CD8-positive, alpha-beta memory T cell (primary cell): ENCODE results near the gene PRKAG2. TPM values are rescaled to one million over a fixed set of nuclear protein-coding genes. Genes with fewer than 3 reads are reported as not detected.

Experiments used
- CTCF ChIA-PET: fragments of 350-600 bp; sonication (Branson Sonifier 250); formaldehyde crosslinking; loops from one replicate; lab custom pipeline; 2021; ENCODE audit warnings: antibody characterized with exemption; lab: Charles Lee
- POLR2A ChIA-PET: fragments of 350-600 bp; sonication (Branson Sonifier 250); formaldehyde crosslinking; loops from one replicate; lab custom pipeline; 2021; ENCODE audit warnings: antibody characterized with exemption; lab: Charles Lee
- DNase-seq, 5 donors: peaks; one replicate each; pipeline versions ENCODE4 v3.0.0 to v3.0.0-alpha.2; 2020 to 2022; ENCODE audit warnings: mixed read lengths in 1 of 5
- H3K27ac ChIP-seq: one replicate; pipeline ENCODE4 v1.7.0; 2013; ENCODE audit warnings: low read depth, mild to moderate bottlenecking, low read length, moderate library complexity
- H3K27me3 ChIP-seq: 2 replicates; pipeline ENCODE4 v1.7.0; 2013; ENCODE audit warnings: low read length, mild to moderate bottlenecking; ENCODE audit not compliant: insufficient read depth, poor library complexity, severe bottlenecking
- H3K36me3 ChIP-seq: 2 replicates; pipeline ENCODE4 v1.7.0; 2013; ENCODE audit warnings: mild to moderate bottlenecking, low read length, moderate library complexity; ENCODE audit not compliant: insufficient read depth
- H3K4me1 ChIP-seq: 2 replicates; pipeline ENCODE4 v1.7.0; 2013; ENCODE audit warnings: mild to moderate bottlenecking, low read length, moderate library complexity; ENCODE audit not compliant: insufficient read depth
- H3K4me3 ChIP-seq: 2 replicates; pipeline ENCODE4 v1.7.0; 2013; ENCODE audit warnings: mild to moderate bottlenecking, low read length
- H3K9me3 ChIP-seq: 2 replicates; pipeline ENCODE4 v1.7.0; 2013; ENCODE audit warnings: mild to moderate bottlenecking, low read length
- H3K27ac Mint-ChIP-seq, 8 donors: one replicate each; pipeline ENCODE4 v1.8.0; 2020 to 2021; ENCODE audit warnings: mixed read lengths in 8 of 8, mild to moderate bottlenecking in 6 of 8, inconsistent platforms in 3 of 8, moderate library complexity in 3 of 8
- H3K27me3 Mint-ChIP-seq, 2 donors: one replicate each; pipeline ENCODE4 v1.8.0; 2020 to 2021; ENCODE audit warnings: mixed read lengths in 2 of 2, mild to moderate bottlenecking in 1 of 2, moderate library complexity in 1 of 2
- H3K36me3 Mint-ChIP-seq, 3 donors: one replicate each; pipeline ENCODE4 v1.8.0; 2020 to 2021; ENCODE audit warnings: mixed read lengths in 3 of 3, inconsistent platforms in 1 of 3, mild to moderate bottlenecking in 1 of 3
- H3K4me1 Mint-ChIP-seq, 3 donors: one replicate each; pipeline ENCODE4 v1.8.0; 2020 to 2021; ENCODE audit warnings: mixed read lengths in 3 of 3, inconsistent platforms in 1 of 3, mild to moderate bottlenecking in 1 of 3
- H3K4me3 Mint-ChIP-seq, 7 donors: one replicate each; pipeline ENCODE4 v1.8.0; 2020 to 2021; ENCODE audit warnings: mixed read lengths in 7 of 7, mild to moderate bottlenecking in 6 of 7, moderate library complexity in 4 of 7, inconsistent platforms in 2 of 7
- H3K9me3 Mint-ChIP-seq, 5 donors: one replicate each; pipeline ENCODE4 v1.8.0; 2020 to 2022; ENCODE audit warnings: mixed read lengths in 5 of 5, mild to moderate bottlenecking in 3 of 5, moderate library complexity in 2 of 5, inconsistent platforms in 1 of 5
- polyA plus RNA-seq: library from polyadenylated mRNA; unstranded; fragments of 300-500 nt; fragmentation: Illumina TruSeq; gene quantifications from one replicate; pipeline ENCODE4 v1.2.3, GENCODE V29; 2021
- total RNA-seq, 2 experiments: library from RNA; stranded (reverse); gene quantifications; one replicate each; pipeline ENCODE4 v1.2.3, GENCODE V29; 2021

Gene PRKAG2
- total and polyA plus RNA-seq, 3 experiments from 2014 or later: 23.1 to 31.4 (median 27.2) TPM

GRCh38 chr7:151607464-151607867 lies 269.4 kb downstream of the PRKAG2 start:
- no peak for DNase-seq
- peak overlapping the region in 2 of 8 donors; percentile 70 to 84 for H3K27ac Mint-ChIP-seq
- ChIA-PET CTCF (no interaction called here), POLR2A (no interaction called here)
- H3K36me3 Mint-ChIP-seq: peaks cover 0 to 37% (median 2%) of the 10 kb centered on the region in 3 donors
- no peak overlapping the region for H3K4me3 Mint-ChIP-seq
- no peak overlapping the region for H3K27ac ChIP-seq
- H3K9me3 ChIP-seq: no peaks in the 10 kb centered on the region
- H3K4me3 ChIP-seq: no peak overlapping the region
- no peaks in the 10 kb centered on the region for H3K27me3 ChIP-seq
- no peaks in the 10 kb centered on the region for H3K36me3 ChIP-seq
- no peaks in the 10 kb centered on the region for H3K9me3 Mint-ChIP-seq
- H3K4me1 Mint-ChIP-seq: peaks cover 11 to 25% (median 24%) of the 10 kb centered on the region in 3 donors
- no peaks in the 10 kb centered on the region for H3K4me1 ChIP-seq
- peaks cover 0 to 1% of the 10 kb centered on the region in 2 donors for H3K27me3 Mint-ChIP-seq

- no peak overlapping the region for H3K27ac ChIP-seq
- H3K36me3 Mint-ChIP-seq: peaks cover 0 to 18% (median 2%) of the 10 kb centered on the region in 3 donors
- ChIA-PET POLR2A (no interaction called here), CTCF (no interaction called here)
- no peak for DNase-seq
- H3K4me3 ChIP-seq: no peak overlapping the region
- H3K4me3 Mint-ChIP-seq: no peak overlapping the region
- no peaks in the 10 kb centered on the region for H3K36me3 ChIP-seq
- H3K27ac Mint-ChIP-seq: peak overlapping the region in 1 of 8 donors; percentile 38
- no peaks in the 10 kb centered on the region for H3K9me3 ChIP-seq
- peaks cover 0 to 2% of the 10 kb centered on the region in 2 donors for H3K27me3 Mint-ChIP-seq
- no peaks in the 10 kb centered on the region for H3K27me3 ChIP-seq
- H3K4me1 Mint-ChIP-seq: peaks cover 15 to 21% (median 20%) of the 10 kb centered on the region in 3 donors
- no peaks in the 10 kb centered on the region for H3K9me3 Mint-ChIP-seq
- H3K4me1 ChIP-seq: no peaks in the 10 kb centered on the region
Observed at GRCh38 chr7:151603951-151604350, 273.0 kb downstream of the PRKAG2 start.

GRCh38 chr7:151601521-151602305 lies 275.2 kb downstream of the PRKAG2 start:
- H3K9me3 ChIP-seq: no peaks in the 10 kb centered on the region
- H3K27me3 ChIP-seq: no peaks in the 10 kb centered on the region
- CTCF ChIA-PET: no interaction called here
- Mint-ChIP-seq H3K4me3 (no peak overlapping the region), H3K36me3 (peaks cover 0 to 18% (median 2%) of the 10 kb centered on the region in 3 donors), H3K4me1 (peaks cover 17 to 27% (median 19%) of the 10 kb centered on the region in 3 donors), H3K9me3 (no peaks in the 10 kb centered on the region), H3K27ac (peak overlapping the region in 1 of 8 donors; percentile 7), H3K27me3 (peaks cover 0 to 2% of the 10 kb centered on the region in 2 donors)
- no peak for DNase-seq
- no peak overlapping the region for H3K4me3 ChIP-seq
- H3K36me3 ChIP-seq: no peaks in the 10 kb centered on the region
- H3K27ac ChIP-seq: no peak overlapping the region
- H3K4me1 ChIP-seq: no peaks in the 10 kb centered on the region
- POLR2A ChIA-PET: no interaction called here

DNA sequence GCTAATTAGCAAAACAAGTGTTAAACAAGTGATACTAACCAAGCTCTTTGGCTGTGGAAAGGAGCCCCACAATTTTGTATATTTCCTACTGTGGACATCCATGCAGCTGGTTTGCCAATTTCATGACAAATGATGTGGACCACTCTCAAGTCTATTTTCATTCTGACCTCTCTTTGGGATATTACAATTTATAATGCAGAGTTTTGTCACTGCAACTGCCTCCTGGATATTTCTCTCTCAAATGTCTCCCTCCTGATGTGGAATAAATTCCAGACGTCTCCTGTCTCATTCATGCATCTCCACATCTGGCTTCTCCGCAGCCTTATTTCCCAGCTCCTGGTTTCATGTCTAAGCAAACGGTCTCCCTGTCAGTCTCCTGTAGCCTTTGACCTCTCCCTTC lies 276.6 kb downstream of the PRKAG2 start:
- H3K4me3 Mint-ChIP-seq: no peak overlapping the region
- H3K36me3 Mint-ChIP-seq: peaks cover 0 to 21% (median 5%) of the 10 kb centered on the region in 3 donors

GRCh38 chr7:151599401-151600227 lies 277.3 kb downstream of the PRKAG2 start:
- Mint-ChIP-seq H3K27ac (peak overlapping the region in 3 of 8 donors; percentile 40 to 68 (median 43)), H3K9me3 (no peaks in the 10 kb centered on the region), H3K4me3 (no peak overlapping the region), H3K4me1 (peaks cover 22 to 28% (median 22%) of the 10 kb centered on the region in 3 donors), H3K36me3 (peaks cover 0 to 27% (median 7%) of the 10 kb centered on the region in 3 donors), H3K27me3 (peaks cover 0 to 2% of the 10 kb centered on the region in 2 donors)
- CTCF ChIA-PET: no interaction called here
- no peak for DNase-seq
- H3K4me1 ChIP-seq: no peaks in the 10 kb centered on the region
- no peak overlapping the region for H3K27ac ChIP-seq
- POLR2A ChIA-PET: no interaction called here
- peaks cover 2% of the 10 kb centered on the region for H3K36me3 ChIP-seq
- H3K27me3 ChIP-seq: no peaks in the 10 kb centered on the region
- H3K4me3 ChIP-seq: no peak overlapping the region
- H3K9me3 ChIP-seq: no peaks in the 10 kb centered on the region

More for the DNA sequence above, 276.6 kb downstream of the PRKAG2 start:
- Mint-ChIP-seq H3K4me1 (peaks cover 21 to 28% (median 21%) of the 10 kb centered on the region in 3 donors), H3K9me3 (no peaks in the 10 kb centered on the region), H3K27me3 (peaks cover 0 to 2% of the 10 kb centered on the region in 2 donors), H3K27ac (no peak overlapping the region)
- Histone ChIP-seq H3K4me3 (no peak overlapping the region), H3K4me1 (no peaks in the 10 kb centered on the region), H3K9me3 (no peaks in the 10 kb centered on the region), H3K27ac (no peak overlapping the region), H3K36me3 (no peaks in the 10 kb centered on the region), H3K27me3 (no peaks in the 10 kb centered on the region)
- ChIA-PET CTCF (no interaction called here), POLR2A (no interaction called here)
- no peak for DNase-seq

- POLR2A ChIA-PET: no interaction called here
- CTCF ChIA-PET: no interaction called here
- H3K27ac Mint-ChIP-seq: peak overlapping the region in 2 of 8 donors; percentile 6 to 54
- H3K9me3 Mint-ChIP-seq: no peaks in the 10 kb centered on the region
- no peak overlapping the region for H3K4me3 Mint-ChIP-seq
- H3K4me1 Mint-ChIP-seq: peaks cover 20 to 24% (median 20%) of the 10 kb centered on the region in 3 donors
- no peak overlapping the region for H3K4me3 ChIP-seq
- peaks cover 10% of the 10 kb centered on the region for H3K36me3 ChIP-seq
- H3K27me3 ChIP-seq: no peaks in the 10 kb centered on the region
- H3K36me3 Mint-ChIP-seq: peaks cover 0 to 25% (median 5%) of the 10 kb centered on the region in 3 donors
- H3K4me1 ChIP-seq: no peaks in the 10 kb centered on the region
- H3K9me3 ChIP-seq: no peaks in the 10 kb centered on the region
- DNase-seq: no peak
- H3K27me3 Mint-ChIP-seq: peaks cover 0 to 2% of the 10 kb centered on the region in 2 donors
- H3K27ac ChIP-seq: no peak overlapping the region
Observed at GRCh38 chr7:151597541-151598444, 279.1 kb downstream of the PRKAG2 start.

DNA sequence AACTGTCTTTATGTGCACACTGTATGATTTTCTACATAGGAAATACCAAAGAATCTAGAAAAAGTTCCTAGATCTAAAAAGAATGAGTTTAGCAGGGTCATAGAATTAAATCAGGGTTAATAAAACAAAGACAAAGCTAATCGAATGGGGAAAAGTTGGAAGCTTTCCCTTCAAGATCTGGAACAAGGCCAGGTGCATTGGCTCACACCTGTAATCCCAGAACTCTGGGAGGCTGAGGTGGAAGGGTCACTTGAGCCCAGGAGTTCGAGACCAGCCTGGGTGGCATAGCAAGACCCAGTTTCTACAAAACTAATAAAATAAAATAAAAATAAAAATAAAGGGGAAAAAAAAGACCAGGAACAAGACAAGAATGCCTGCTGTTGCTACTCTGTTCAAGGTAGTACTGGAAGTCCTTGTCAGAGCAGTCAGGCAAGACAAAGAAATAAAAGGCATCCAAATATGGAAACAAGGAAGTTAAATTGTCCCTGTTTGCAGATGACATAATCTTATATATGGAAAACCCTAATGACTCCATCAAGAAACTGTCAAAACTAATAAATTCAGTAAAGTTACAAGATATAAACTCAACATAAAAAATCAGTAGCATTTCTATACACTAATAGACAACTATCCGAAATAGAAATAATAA lies 281.1 kb downstream of the PRKAG2 start:
- H3K4me1 Mint-ChIP-seq: peaks cover 20 to 24% (median 20%) of the 10 kb centered on the region in 3 donors
- no peak for DNase-seq
- no peak overlapping the region for H3K4me3 Mint-ChIP-seq
- Histone ChIP-seq H3K27me3 (no peaks in the 10 kb centered on the region), H3K36me3 (peaks cover 10% of the 10 kb centered on the region), H3K9me3 (no peaks in the 10 kb centered on the region), H3K4me1 (no peaks in the 10 kb centered on the region), H3K27ac (no peak overlapping the region), H3K4me3 (no peak overlapping the region)
- H3K9me3 Mint-ChIP-seq: no peaks in the 10 kb centered on the region
- H3K27me3 Mint-ChIP-seq: peaks cover 0 to 2% of the 10 kb centered on the region in 2 donors
- POLR2A ChIA-PET: no interaction called here
- peaks cover 0 to 33% (median 8%) of the 10 kb centered on the region in 3 donors for H3K36me3 Mint-ChIP-seq
- H3K27ac Mint-ChIP-seq: no peak overlapping the region
- CTCF ChIA-PET: no interaction called here
